GM06990 (cell line): ENCODE data around the gene SLC16A8.
"Not testable (repeated sequence)": the region's sequence is repeated elsewhere in the genome, so short reads cannot be mapped to it uniquely, and the experiment has no call there.

Experiments
- DNase-seq: peaks from one replicate; pipeline ENCODE4 v3.0.0-alpha.2; 2011; ENCODE audit not compliant: insufficient read length; ENCODE audit errors: extremely low read depth
- H3K27me3 ChIP-seq: replicated peaks from 2 replicates; pipeline ENCODE4 v1.6.0; 2011; ENCODE audit warnings: low read length; ENCODE audit not compliant: control insufficient read depth, insufficient read depth
- H3K36me3 ChIP-seq: 2 replicates; pipeline ENCODE4 v1.5.1; 2011; ENCODE audit warnings: low read length; ENCODE audit not compliant: control insufficient read depth, insufficient read depth
- H3K4me3 ChIP-seq: replicated peaks from 2 replicates; pipeline ENCODE4 v1.5.1; 2011; ENCODE audit warnings: low read depth, mild to moderate bottlenecking, control low read depth, low read length
- CTCF ChIP-seq: IDR thresholded peaks from 2 replicates; pipeline ENCODE4 v1.5.1; 2011; ENCODE audit warnings: low read length, control low read depth, mild to moderate bottlenecking, inconsistent platforms; ENCODE audit not compliant: insufficient read depth, poor library complexity, severe bottlenecking

SLC16A8 gene

GRCh38 chr22:38125038-38125610 is 41.1 kb upstream of the SLC16A8 start:
- peaks cover 4% of the 10 kb centered on the region; the same call in 1 of the 2 replicates for H3K36me3 ChIP-seq
- no peak for DNase-seq
- H3K27me3 ChIP-seq: no peaks in the 10 kb centered on the region
- no peak for TF ChIP-seq CTCF
- H3K4me3 ChIP-seq: no peak overlapping the region

- no peak overlapping the region for H3K4me3 ChIP-seq
- no peak for TF ChIP-seq CTCF
- DNase-seq: no peak
Observed at GRCh38 chr22:38124236-38124974, 40.4 kb upstream of the SLC16A8 start.

GRCh38 chr22:38122616-38123015 is 38.6 kb upstream of the SLC16A8 start:
- Histone ChIP-seq H3K4me3 (no peak overlapping the region), H3K27me3 (no peaks in the 10 kb centered on the region), H3K36me3 (0 out of 2 replicates have a peak, but pooled peaks cover 2% of the 10 kb centered on the region)
- no peak for TF ChIP-seq CTCF
- DNase-seq: no peak

More at GRCh38 chr22:38124236-38124974, 40.4 kb upstream of the SLC16A8 start:
- no peaks in the 10 kb centered on the region for H3K27me3 ChIP-seq
- peaks cover 4% of the 10 kb centered on the region; the same call in 1 of the 2 replicates for H3K36me3 ChIP-seq

- no peak for DNase-seq
- 0 out of 2 replicates have a peak, but pooled peaks cover 2% of the 10 kb centered on the region for H3K36me3 ChIP-seq
- TF ChIP-seq CTCF: no peak
- H3K27me3 ChIP-seq: no peaks in the 10 kb centered on the region
- no peak overlapping the region for H3K4me3 ChIP-seq
Observed at GRCh38 chr22:38120359-38121110, 36.6 kb upstream of the SLC16A8 start.

- H3K36me3 ChIP-seq, DNase-seq, H3K4me3 ChIP-seq, H3K27me3 ChIP-seq: not testable (repeated sequence)
Observed at GRCh38 chr22:38118747-38119146, 34.8 kb upstream of the SLC16A8 start.

GRCh38 chr22:38118182-38118581 is 34.2 kb upstream of the SLC16A8 start:
- DNase-seq: no peak
- TF ChIP-seq CTCF: no peak
- no peaks in the 10 kb centered on the region; the same call in 1 of the 2 replicates for H3K36me3 ChIP-seq
- no peak overlapping the region for H3K4me3 ChIP-seq
- H3K27me3 ChIP-seq: no peaks in the 10 kb centered on the region

GRCh38 chr22:38117556-38117955 is 33.6 kb upstream of the SLC16A8 start:
- DNase-seq, H3K4me3 ChIP-seq, H3K27me3 ChIP-seq, H3K36me3 ChIP-seq: not testable (repeated sequence)
